ENCODE data around the gene RAB33B. TPM values are rescaled to one million over a fixed set of nuclear protein-coding genes. Genes with fewer than 3 reads are reported as not detected.

The RAB33B gene
- total and polyA plus RNA-seq, 9 of the 15 experiments (the other 6 are each of a cell fraction or from before 2014, with no cell fraction given), result 1.7 to 3.7 (median 3.0) TPM

DNA sequence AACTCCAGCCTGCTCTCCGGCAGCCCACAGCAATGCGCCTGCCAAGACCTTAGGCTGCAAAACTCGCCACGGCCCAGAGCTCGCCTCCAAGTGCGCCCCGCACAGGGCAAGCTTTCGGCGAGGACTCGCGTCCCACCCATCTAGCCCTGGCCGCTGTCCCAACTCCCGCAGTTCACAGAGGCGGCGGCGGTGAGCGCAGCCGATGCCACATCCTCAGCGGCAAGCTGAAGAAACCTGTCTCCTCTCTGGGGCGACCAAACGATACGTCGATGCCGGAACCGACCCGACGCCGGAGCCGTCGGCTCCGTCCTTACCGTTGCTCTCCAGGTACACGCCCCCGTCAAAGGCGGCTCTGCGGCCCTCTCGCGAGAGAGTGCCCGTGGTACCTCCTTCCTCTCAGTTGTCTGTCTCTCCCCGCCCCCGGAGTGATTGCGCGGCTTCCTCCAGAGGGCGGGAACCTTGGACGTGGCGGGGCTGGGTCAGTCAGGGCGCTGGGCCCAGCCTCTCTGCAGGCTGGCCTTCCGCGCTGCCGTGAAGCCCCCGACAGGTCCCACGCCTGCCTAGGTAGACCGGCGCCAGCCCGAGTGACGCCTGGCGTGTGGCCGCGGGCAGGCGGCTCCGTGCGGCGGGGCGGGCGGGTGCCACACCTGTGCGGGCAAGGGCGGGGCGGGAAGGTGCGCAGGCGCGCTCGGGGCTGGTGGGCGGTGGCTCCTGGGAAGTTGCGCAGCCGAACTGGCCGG is 380 bp upstream of the RAB33B start (continued):
- TF ChIP-seq, protein P1, sequence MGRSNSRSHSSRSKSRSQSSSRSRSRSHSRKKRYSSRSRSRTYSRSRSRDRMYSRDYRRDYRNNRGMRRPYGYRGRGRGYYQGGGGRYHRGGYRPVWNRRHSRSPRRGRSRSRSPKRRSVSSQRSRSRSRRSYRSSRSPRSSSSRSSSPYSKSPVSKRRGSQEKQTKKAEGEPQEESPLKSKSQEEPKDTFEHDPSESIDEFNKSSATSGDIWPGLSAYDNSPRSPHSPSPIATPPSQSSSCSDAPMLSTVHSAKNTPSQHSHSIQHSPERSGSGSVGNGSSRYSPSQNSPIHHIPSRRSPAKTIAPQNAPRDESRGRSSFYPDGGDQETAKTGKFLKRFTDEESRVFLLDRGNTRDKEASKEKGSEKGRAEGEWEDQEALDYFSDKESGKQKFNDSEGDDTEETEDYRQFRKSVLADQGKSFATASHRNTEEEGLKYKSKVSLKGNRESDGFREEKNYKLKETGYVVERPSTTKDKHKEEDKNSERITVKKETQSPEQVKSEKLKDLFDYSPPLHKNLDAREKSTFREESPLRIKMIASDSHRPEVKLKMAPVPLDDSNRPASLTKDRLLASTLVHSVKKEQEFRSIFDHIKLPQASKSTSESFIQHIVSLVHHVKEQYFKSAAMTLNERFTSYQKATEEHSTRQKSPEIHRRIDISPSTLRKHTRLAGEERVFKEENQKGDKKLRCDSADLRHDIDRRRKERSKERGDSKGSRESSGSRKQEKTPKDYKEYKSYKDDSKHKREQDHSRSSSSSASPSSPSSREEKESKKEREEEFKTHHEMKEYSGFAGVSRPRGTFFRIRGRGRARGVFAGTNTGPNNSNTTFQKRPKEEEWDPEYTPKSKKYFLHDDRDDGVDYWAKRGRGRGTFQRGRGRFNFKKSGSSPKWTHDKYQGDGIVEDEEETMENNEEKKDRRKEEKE (IDR thresholded peaks at IDR 0.05; ENCODE audit: borderline replicate concordance in 1 of 2, control insufficient read depth in 1 of 2, low read depth in 2 of 2, low read length in 1 of 2), result no peak
- no peak for TF ChIP-seq FOXM1 (IDR thresholded peaks at IDR 0.05; ENCODE audit: low read depth)
- TF ChIP-seq FOXM1 (CRISPR knock-in tag; IDR thresholded peaks at IDR 0.05; ENCODE audit: low read depth), result peak; percentile 71
- no peak for TF ChIP-seq PTBP1 (IDR thresholded peaks at IDR 0.05; ENCODE audit: low read depth, low read length)
- TF ChIP-seq, protein P2, sequence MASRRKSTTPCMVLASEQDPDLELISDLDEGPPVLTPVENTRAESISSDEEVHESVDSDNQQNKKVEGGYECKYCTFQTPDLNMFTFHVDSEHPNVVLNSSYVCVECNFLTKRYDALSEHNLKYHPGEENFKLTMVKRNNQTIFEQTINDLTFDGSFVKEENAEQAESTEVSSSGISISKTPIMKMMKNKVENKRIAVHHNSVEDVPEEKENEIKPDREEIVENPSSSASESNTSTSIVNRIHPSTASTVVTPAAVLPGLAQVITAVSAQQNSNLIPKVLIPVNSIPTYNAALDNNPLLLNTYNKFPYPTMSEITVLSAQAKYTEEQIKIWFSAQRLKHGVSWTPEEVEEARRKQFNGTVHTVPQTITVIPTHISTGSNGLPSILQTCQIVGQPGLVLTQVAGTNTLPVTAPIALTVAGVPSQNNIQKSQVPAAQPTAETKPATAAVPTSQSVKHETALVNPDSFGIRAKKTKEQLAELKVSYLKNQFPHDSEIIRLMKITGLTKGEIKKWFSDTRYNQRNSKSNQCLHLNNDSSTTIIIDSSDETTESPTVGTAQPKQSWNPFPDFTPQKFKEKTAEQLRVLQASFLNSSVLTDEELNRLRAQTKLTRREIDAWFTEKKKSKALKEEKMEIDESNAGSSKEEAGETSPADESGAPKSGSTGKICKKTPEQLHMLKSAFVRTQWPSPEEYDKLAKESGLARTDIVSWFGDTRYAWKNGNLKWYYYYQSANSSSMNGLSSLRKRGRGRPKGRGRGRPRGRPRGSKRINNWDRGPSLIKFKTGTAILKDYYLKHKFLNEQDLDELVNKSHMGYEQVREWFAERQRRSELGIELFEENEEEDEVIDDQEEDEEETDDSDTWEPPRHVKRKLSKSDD (conservative IDR thresholded peaks at IDR 0.05; ENCODE audit: low read length), result 0 out of 2 replicates have a peak, but pooled peaks have one; percentile 34
- TF ChIP-seq ETV1 (tag; conservative IDR thresholded peaks at IDR 0.05; ENCODE audit: low read depth), result peak; percentile 66
- no peak for TF ChIP-seq ZNF436 (CRISPR knock-in tag; IDR thresholded peaks at IDR 0.05)
- TF ChIP-seq NBN (IDR thresholded peaks at IDR 0.05; ENCODE audit: low read depth), result peak; percentile 57; the same call in 1 of the 2 replicates
- TF ChIP-seq SP1 (CRISPR knock-in tag; IDR thresholded peaks at IDR 0.05), result peak; percentile 84
- TF ChIP-seq ZNF589 (CRISPR knock-in tag; IDR thresholded peaks at IDR 0.05; ENCODE audit: low read depth), result no peak
- peak; percentile 49 for TF ChIP-seq RBM22 (IDR thresholded peaks at IDR 0.05; ENCODE audit: low read depth, low read length, poor library complexity, severe bottlenecking)
- TF ChIP-seq GTF2A2 (tag; IDR thresholded peaks at IDR 0.05), result no peak
- TF ChIP-seq MAX (CRISPR knock-in tag; IDR thresholded peaks at IDR 0.05), result peak; percentile 83; the same call in 1 of the 2 replicates
- TF ChIP-seq, protein P3, sequence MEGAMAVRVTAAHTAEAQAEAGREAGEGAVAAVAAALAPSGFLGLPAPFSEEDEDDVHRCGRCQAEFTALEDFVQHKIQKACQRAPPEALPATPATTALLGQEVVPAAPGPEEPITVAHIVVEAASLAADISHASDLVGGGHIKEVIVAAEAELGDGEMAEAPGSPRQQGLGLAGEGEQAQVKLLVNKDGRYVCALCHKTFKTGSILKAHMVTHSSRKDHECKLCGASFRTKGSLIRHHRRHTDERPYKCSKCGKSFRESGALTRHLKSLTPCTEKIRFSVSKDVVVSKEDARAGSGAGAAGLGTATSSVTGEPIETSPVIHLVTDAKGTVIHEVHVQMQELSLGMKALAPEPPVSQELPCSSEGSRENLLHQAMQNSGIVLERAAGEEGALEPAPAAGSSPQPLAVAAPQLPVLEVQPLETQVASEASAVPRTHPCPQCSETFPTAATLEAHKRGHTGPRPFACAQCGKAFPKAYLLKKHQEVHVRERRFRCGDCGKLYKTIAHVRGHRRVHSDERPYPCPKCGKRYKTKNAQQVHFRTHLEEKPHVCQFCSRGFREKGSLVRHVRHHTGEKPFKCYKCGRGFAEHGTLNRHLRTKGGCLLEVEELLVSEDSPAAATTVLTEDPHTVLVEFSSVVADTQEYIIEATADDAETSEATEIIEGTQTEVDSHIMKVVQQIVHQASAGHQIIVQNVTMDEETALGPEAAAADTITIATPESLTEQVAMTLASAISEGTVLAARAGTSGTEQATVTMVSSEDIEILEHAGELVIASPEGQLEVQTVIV (CRISPR knock-in tag; IDR thresholded peaks at IDR 0.05; ENCODE audit: borderline replicate concordance), result no peak
- TF ChIP-seq HLTF (IDR thresholded peaks at IDR 0.05), result no peak
- TF ChIP-seq ZNF57 (CRISPR knock-in tag; IDR thresholded peaks at IDR 0.05), result no peak
- TF ChIP-seq MTF1 (CRISPR knock-in tag; IDR thresholded peaks at IDR 0.05; ENCODE audit: borderline replicate concordance), result no peak
- TF ChIP-seq RAD21 (CRISPR knock-in tag; conservative IDR thresholded peaks at IDR 0.05 in 1 of 2, IDR thresholded peaks at IDR 0.05 in 1 of 2), result no peak

All from K562 (cell line).